GM18520 (cell line): Measurements from ENCODE around the gene LRATD1.
A peak's percentile ranks its signal among the peaks of the same experiment; 100 is the strongest.

Source experiments
- ATAC-seq: cut with Tn5 transposase; IDR thresholded peaks from one replicate; pipeline ENCODE4 v1.9.1; 2021; ENCODE audit not compliant: unreplicated experiment

The LRATD1 gene

DNA sequence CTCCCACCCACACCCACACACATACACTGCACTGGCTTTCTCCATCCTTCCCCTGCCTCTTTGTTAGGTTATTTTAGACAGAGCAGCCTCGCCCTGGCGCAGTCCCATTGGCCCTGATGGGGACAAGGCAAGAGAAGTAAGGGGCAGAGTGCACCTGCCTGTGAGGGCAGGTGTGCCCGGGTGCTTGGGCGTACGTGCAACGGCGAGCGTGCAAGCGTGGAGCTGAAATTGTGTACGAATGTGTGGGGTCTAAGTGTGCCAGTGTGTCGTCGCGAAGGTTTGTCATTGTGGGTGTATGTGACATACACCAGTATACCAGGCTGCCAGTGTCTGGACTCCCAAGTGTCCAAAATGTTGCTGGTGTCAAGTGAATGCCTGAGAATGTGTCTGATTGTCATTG, 544 bp downstream of the LRATD1 start:
- no peak for ATAC-seq

GRCh38 chr2:14633461-14634181, 1.1 kb downstream of the LRATD1 start:
- ATAC-seq, result no peak

GRCh38 chr2:14634182-14634488, 1.6 kb downstream of the LRATD1 start:
- no peak for ATAC-seq

- no peak for ATAC-seq
Observed at GRCh38 chr2:14634489-14635390, 2.2 kb downstream of the LRATD1 start.

DNA sequence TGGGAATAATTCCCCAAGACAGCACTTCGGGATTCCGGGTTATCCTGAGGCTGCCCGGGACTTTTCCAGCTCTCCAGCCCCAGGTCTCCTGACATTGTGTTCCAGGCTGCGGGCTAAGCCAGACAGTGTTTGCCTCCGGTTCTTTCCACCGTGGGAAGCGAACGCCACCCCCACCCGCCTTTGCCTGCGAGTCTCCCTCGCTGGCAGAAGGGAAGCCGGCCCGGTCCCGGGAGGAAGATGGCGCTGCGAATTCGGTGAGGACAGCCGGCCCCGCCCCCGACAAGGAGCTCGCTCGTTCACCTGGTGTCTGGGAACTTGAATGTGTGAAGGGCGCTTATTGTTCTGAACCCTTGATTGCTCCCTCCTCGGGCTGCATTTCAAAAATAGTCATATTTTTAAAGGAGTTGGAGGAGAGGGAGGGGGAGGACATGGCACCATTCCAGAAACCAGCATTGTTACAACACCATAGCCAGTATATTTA, 2.9 kb downstream of the LRATD1 start:
- no peak for ATAC-seq

DNA sequence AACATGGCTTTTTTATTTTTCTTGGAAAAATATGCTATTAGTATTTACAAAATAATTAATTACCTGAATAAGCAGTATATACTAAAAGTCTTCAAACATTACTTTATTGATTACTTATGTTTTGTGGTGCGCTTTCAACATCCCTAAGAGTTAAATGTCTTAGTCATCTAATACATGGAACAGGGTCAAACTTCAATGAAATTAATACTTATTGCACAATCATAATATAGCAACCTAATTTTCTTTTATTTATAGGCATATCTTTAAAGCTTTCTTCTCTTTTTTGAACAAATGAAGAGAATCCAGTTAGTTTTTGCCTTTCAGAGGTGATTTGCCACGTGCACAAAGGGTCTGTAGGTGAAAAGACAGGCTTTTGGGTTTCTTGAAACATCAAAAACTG, 6.0 kb downstream of the LRATD1 start:
- no peak for ATAC-seq

DNA sequence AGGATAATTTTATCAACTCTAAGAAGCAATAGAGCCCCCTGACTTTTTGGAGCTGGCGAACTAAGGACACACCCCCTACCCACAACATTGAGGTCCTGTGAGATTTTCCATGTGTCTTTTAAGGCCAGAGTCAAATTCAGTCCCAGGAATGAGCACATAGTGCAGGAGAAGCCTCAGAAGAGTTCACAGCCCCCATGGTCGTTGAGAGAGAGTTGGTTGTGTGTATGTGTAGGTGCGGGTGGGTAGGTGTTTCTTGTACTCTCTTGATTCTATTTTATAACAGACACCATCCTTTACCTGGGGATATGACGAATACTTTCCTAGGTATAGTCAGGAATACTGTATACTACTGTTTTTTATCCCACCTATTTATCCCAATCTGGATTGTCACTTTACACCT, 8.6 kb downstream of the LRATD1 start:
- no peak for ATAC-seq

DNA sequence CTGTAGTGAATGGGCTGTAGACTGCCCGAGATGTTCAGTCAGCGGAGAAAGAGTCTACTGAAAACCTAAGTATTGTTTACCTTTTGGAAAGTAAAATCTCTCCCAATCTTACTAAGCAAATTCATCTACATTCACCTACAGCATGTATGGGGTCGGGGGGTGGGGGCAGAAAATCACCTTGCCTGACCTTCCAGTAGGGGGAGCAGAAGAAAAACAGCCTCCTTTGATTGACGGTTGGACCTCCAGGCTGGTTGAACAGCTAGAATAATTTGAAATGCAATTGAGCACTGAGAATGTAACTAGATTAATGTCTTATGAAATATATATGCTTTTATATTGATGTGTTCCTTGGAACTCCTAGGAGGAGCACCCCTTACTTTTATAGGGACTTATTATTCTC, 10.0 kb downstream of the LRATD1 start:
- no peak for ATAC-seq

DNA sequence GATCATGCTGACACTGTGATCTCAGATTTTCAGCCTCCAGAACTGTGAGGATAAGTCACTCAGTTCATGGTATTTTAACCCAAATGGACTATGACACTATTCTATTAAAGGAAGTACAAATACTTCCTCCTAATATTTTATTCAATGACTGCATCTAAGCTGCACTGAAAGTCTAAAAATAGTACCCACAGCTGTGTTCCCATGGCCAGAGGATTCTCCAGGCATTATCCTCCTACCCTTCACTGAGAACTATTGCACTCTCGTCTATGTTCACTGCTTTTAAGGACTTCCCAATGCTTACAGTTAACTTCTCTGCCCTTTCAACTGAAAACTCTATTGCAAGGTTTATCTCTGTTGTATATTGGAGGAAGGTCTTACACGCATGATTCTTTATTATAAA, 15.2 kb downstream of the LRATD1 start:
- ATAC-seq, result no peak

- no peak for ATAC-seq
Observed at GRCh38 chr2:14650066-14650465, 17.5 kb downstream of the LRATD1 start.

GRCh38 chr2:14654835-14655282, 22.3 kb downstream of the LRATD1 start:
- peak; percentile 92 for ATAC-seq

DNA sequence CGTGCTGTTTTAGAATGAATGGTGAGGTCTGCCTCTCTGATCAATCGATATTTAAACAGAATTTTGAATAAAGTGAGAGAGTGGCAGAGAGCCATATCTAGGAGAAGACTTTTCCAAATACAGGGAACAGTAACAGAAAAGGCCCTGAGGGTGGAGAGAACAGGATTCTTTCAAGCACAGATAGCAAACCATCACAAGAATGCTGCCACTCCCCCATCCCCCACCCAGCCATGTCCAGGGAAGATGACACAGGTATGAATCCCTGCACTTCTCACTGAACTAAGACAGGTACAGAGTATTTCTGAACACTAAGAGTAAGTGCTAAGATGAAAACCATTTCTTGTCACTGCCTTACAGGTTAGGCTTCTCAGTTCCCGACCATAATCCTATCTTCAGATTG, 23.6 kb downstream of the LRATD1 start:
- no peak for ATAC-seq

DNA sequence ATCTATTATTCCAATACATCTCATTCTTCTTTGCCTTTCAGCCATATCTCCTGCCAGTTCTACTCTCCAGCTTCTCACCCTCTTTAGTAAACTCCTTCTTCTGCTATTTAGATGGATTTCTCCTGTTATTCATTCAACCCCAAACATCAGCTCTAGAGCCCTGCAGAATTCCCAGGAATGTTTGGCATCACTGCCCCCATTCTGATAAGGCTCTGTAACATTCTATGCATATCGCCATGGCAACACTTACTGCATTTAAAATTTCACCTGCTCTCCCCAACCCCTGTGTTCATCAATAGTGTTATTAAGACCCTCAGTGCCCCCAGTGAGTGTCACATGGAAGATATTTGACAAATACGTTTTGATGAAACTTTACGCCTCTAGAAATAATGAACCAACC, 28.6 kb downstream of the LRATD1 start:
- no peak for ATAC-seq

- ATAC-seq, result no peak
Observed at GRCh38 chr2:14673351-14673875, 40.9 kb downstream of the LRATD1 start.

DNA sequence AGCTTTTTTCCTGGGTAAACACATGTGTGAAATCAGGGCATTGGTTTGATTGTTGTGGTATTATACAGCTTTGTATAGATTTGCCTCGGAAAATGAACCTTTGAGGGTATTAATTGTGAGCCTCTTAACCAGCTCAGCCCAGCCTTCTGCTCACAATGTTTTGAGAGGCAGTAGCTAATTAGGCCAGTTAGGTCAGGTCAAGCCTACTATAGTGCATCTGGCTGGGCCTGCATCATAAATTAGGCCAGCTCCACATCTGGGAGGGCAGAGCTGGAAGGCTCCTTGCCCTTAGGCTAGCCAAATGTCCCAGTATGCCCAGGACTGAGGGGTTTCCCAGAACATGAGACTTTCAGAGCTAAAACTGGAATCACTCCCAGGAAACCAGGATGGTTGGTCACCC, 43.0 kb downstream of the LRATD1 start:
- no peak for ATAC-seq

GRCh38 chr2:14676371-14676770, 43.9 kb downstream of the LRATD1 start:
- no peak for ATAC-seq

GRCh38 chr2:14677039-14677438, 44.5 kb downstream of the LRATD1 start:
- ATAC-seq, result no peak

DNA sequence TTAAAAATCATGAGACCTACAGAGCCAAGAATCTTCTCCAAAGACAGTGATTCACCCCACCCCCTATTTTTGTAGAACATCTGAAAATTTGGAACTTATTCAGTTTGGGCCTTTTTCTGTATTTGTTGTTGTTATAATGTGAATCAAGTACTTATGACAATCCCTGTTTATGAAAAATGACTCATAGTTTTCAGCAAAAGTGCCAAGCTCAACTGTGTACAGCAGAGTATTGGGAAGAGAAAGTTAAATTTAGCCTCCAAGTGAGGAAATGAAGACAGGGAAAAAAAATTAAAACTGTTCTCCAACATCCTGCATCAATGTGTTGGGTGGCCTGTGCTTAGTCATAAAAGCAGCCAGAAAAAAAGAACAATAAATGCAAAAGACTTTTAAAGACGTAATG, 46.2 kb downstream of the LRATD1 start:
- no peak for ATAC-seq

GRCh38 chr2:14681608-14682007, 49.1 kb downstream of the LRATD1 start:
- no peak for ATAC-seq
